GM12872 (cell line): Measurements from ENCODE around the gene PCGF1.

Experiments
- TF ChIP-seq, protein P1 (sequence below): IDR thresholded peaks from 3 replicates; pipeline ENCODE4 v1.5.1; 2011; ENCODE audit warnings: low read depth, mild to moderate bottlenecking, low read length, moderate library complexity; ENCODE audit not compliant: insufficient read depth

PCGF1 gene

GRCh38 chr2:74462786-74463105 is 44.7 kb downstream of the PCGF1 start:
- TF ChIP-seq, protein P1, sequence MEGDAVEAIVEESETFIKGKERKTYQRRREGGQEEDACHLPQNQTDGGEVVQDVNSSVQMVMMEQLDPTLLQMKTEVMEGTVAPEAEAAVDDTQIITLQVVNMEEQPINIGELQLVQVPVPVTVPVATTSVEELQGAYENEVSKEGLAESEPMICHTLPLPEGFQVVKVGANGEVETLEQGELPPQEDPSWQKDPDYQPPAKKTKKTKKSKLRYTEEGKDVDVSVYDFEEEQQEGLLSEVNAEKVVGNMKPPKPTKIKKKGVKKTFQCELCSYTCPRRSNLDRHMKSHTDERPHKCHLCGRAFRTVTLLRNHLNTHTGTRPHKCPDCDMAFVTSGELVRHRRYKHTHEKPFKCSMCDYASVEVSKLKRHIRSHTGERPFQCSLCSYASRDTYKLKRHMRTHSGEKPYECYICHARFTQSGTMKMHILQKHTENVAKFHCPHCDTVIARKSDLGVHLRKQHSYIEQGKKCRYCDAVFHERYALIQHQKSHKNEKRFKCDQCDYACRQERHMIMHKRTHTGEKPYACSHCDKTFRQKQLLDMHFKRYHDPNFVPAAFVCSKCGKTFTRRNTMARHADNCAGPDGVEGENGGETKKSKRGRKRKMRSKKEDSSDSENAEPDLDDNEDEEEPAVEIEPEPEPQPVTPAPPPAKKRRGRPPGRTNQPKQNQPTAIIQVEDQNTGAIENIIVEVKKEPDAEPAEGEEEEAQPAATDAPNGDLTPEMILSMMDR, result no peak

- TF ChIP-seq, protein P1, result no peak
These were observed 45.3 kb downstream of the PCGF1 start for GRCh38 chr2:74462054-74462785.

DNA sequence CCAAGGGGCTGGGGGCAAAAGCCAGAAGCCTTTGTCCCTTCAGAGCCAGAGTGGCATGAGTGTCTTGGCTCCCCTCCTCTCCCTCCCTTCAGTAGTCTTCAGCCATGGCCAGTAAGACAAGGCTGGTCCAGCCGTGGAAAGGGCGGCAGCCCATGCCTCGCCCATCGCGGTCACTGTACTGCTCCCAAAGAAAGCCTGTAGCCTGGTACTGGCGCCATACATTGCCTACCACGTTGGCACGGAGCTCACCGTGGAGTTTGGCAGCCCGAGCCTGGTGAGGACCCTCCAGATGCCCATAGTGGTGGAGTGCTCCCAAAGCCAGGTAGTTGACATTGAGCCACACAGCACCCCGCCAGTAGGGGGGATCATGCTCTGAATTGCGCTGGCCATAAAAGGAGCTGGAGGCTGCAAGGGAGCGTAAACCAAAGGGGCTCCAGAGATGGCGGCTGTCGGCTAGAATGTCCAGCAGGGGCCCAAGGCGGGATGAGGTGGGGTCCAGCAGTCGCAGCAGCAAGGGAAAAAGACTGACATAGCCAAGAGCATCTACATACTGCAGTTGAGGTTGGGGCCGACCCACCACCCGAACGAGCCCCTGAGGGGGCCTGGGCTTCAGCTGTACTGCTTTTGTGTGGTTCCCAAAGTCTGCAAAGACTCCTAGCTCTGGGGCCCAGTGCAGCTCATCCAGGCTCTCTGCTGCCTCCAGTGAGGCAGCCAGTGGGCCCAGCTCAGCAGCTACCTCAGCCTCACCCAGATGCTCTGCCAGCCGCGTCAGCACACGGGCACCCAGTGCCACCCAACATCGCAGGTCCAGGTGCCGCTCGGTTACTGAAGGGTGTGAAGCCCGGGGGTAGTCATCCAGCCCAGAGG is 46.1 kb downstream of the PCGF1 start:
- TF ChIP-seq, protein P1, result peak; percentile 43

GRCh38 chr2:74458938-74459363 is 48.5 kb downstream of the PCGF1 start:
- TF ChIP-seq, protein P1, result no peak

- TF ChIP-seq, protein P1, result no peak
These were observed 49.2 kb downstream of the PCGF1 start, which contains the start of gene WBP1 for GRCh38 chr2:74458132-74458937. Gene WBP1 (plus strand): TSS chr2:74458438. CDS start chr2:74458603, 165 bp downstream.

GRCh38 chr2:74457549-74458131 is 49.9 kb downstream of the PCGF1 start:
- TF ChIP-seq, protein P1, result no peak

DNA sequence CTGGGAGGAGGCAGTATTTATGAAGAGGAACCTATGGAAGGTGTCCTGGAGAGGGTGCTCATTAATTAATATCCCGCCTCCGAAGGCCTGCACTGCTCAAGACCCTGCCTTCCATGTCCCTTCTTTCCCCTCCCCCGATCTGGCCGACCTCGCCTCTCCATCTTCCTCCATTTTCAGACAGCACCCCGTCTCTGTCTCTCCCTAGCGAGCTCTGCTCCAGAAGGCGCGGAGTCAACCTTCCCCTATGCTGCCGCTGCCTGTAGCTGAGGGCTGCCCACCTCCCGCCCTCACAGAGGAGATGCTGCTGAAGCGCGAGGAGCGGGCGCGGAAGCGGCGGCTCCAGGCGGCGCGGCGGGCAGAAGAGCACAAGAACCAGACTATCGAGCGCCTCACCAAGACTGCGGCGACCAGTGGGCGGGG is 50.4 kb downstream of the PCGF1 start:
- TF ChIP-seq, protein P1, result no peak
